Adrenal gland (tissue), 5 donors: ENCODE measurements around the gene TOLLIP.

ENCODE experiments used
- POLR2A ChIP-seq, 2 donors: fragments of 450-650 bp; IDR thresholded peaks; one replicate each; pipeline ENCODE4 v1.6.1; 2017; ENCODE audit warnings: antibody characterized with exemption in 2 of 2, mild to moderate bottlenecking in 2 of 2, moderate library complexity in 1 of 2
- TF ChIP-seq, protein P1 (sequence below), 6 experiments: fragments of 450-650 bp in 4 of 6; fragments of 200-600 bp in 2 of 6; sonication (generic) in 1 of 6; IDR thresholded peaks; 1 replicate in 5 of 6; 2 replicates in 1 of 6; pipeline versions ENCODE4 v1.5.1 to v1.8.0; 2016 to 2021; ENCODE audit warnings: antibody characterized with exemption in 6 of 6, mild to moderate bottlenecking in 2 of 6, moderate library complexity in 1 of 6
- donor health status: DM: no; HTN: no; CAD: no.

DNA sequence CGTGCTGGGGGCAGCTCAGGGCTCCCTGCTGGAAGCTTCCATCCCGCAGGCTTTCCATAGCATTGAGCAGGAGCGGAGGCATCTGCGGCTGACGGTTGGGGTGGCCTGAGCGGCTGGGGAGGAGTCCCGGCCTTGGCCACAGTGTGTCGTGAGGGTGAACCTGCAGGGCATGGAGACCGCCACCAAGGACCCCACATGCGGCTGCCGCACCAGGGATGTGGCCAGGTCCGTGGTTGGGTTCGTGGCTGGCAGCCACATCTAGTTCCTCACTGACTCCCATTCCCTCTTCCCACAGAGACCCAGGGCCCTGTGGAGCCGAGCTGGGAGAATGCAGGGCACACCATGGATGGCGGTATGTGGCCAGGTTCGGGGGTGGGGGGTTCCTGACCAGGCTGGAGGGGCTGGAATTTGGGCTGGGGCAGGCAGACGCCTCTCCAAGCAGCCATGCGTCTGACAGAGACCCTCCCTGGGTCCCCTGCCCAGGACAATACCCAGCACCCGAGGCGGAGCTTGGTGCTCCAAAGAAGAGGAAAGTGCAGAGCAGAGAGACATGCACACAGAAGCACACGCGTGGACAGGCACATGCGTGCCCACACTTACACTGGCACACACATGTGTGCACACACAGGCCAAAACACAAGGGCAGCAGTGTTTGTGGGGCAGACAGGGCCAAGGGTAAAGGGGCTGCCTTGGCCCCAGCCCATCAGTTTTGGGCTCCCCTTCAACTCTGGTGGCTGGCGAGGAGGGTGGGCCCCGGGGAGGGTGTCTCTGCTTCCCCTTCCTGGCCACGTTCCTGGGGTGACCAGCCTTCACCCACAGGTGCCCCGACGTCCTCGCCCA, 83.8 kb downstream of the TOLLIP start:
- TF ChIP-seq, protein P1, sequence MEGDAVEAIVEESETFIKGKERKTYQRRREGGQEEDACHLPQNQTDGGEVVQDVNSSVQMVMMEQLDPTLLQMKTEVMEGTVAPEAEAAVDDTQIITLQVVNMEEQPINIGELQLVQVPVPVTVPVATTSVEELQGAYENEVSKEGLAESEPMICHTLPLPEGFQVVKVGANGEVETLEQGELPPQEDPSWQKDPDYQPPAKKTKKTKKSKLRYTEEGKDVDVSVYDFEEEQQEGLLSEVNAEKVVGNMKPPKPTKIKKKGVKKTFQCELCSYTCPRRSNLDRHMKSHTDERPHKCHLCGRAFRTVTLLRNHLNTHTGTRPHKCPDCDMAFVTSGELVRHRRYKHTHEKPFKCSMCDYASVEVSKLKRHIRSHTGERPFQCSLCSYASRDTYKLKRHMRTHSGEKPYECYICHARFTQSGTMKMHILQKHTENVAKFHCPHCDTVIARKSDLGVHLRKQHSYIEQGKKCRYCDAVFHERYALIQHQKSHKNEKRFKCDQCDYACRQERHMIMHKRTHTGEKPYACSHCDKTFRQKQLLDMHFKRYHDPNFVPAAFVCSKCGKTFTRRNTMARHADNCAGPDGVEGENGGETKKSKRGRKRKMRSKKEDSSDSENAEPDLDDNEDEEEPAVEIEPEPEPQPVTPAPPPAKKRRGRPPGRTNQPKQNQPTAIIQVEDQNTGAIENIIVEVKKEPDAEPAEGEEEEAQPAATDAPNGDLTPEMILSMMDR (IDR thresholded peaks at IDR 0.05): no peak
- no peak for TF ChIP-seq POLR2A (IDR thresholded peaks at IDR 0.05)
